RWPE1 (cell line): ENCODE results near the gene PPP2R2B.

ENCODE experiments used
- CTCF ChIA-PET: fragments of 350-600 bp; sonication (Branson Sonifier 250); formaldehyde crosslinking; extraction: SDS; loops from one replicate; lab custom pipeline; 2021; lab: Yijun Ruan, JAX
- POLR2A ChIA-PET: fragments of 400-600 bp; formaldehyde crosslinking; extraction: SDS; loops from one replicate; lab custom pipeline; 2020; ENCODE audit warnings: antibody characterized with exemption; ENCODE audit not compliant: low non-redundant PET; lab: Yijun Ruan, JAX
- DNase-seq: peaks from one replicate; pipeline ENCODE4 v3.0.0; 2012; ENCODE audit warnings: low spot score
- H3K27ac ChIP-seq: fragments of 450-650 bp; 2 replicates; pipeline ENCODE4 v1.5.1; 2017
- CTCF ChIP-seq: fragments of 450-650 bp; conservative IDR thresholded peaks from 2 replicates; pipeline ENCODE4 v1.5.1; 2017; ENCODE audit warnings: low read depth, mild to moderate bottlenecking

The PPP2R2B gene

GRCh38 chr5:146765089-146765832, 113.3 kb downstream of the PPP2R2B start:
- ChIA-PET CTCF (no interaction called here), POLR2A (no interaction called here)
- DNase-seq: no peak
- H3K27ac ChIP-seq: no peak overlapping the region
- no peak for TF ChIP-seq CTCF

GRCh38 chr5:146762830-146763229, 115.7 kb downstream of the PPP2R2B start:
- H3K27ac ChIP-seq: no peak overlapping the region
- ChIA-PET POLR2A (no interaction called here), CTCF (no interaction called here)
- DNase-seq: no peak
- no peak for TF ChIP-seq CTCF

- CTCF ChIA-PET: interaction anchor here (1.0 kb wide), 1 partner anchor 18 kb away, joined by 3 read pairs; no protein-coding TSS in a partner anchor
- H3K27ac ChIP-seq: no peak overlapping the region
- DNase-seq: no peak
- POLR2A ChIA-PET: no interaction called here
- no peak for TF ChIP-seq CTCF
These were observed 116.7 kb downstream of the PPP2R2B start for GRCh38 chr5:146761811-146762210.

- ChIA-PET CTCF (interaction anchor here (0.7 to 1.0 kb wide), 2 partner anchors 73 to 216 kb away, joined by 4 to 8 read pairs; no protein-coding TSS in a partner anchor), POLR2A (no interaction called here)
- TF ChIP-seq CTCF: no peak
- DNase-seq: no peak
- no peak overlapping the region for H3K27ac ChIP-seq
These were observed 119.6 kb downstream of the PPP2R2B start for GRCh38 chr5:146758938-146759337.

- no peak for TF ChIP-seq CTCF
- POLR2A ChIA-PET: no interaction called here
- DNase-seq: no peak
- H3K27ac ChIP-seq: no peak overlapping the region
- CTCF ChIA-PET: interaction anchor here (1.0 kb wide), 1 partner anchor 72 kb away, joined by 4 read pairs; no protein-coding TSS in a partner anchor
These were observed 120.5 kb downstream of the PPP2R2B start for GRCh38 chr5:146758076-146758475.

GRCh38 chr5:146756546-146756945, 122.0 kb downstream of the PPP2R2B start:
- ChIA-PET CTCF (interaction anchor here (0.7 kb wide), 1 partner anchor 211 kb away, joined by 3 read pairs; no protein-coding TSS in a partner anchor), POLR2A (no interaction called here)
- no peak for DNase-seq
- no peak overlapping the region for H3K27ac ChIP-seq
- TF ChIP-seq CTCF: no peak
